GM13976 (cell line): ENCODE measurements around the gene SFXN5.

Experiments used
- DNase-seq: peaks from one replicate; pipeline ENCODE4 v3.0.0; 2012; ENCODE audit warnings: low spot score
- in situ Hi-C: fragments of 300-500 bp; cut with MboI; formaldehyde crosslinking; loops from one replicate; pipeline ENCODE4 v1.12.0; 2022; ENCODE audit warnings: low sequenced_read_pairs, mixed read lengths, inconsistent platforms; ENCODE audit not compliant: unreplicated experiment
- TF ChIP-seq, protein P1 (sequence below): IDR thresholded peaks from 2 replicates; pipeline ENCODE4 v1.5.1; 2012; ENCODE audit warnings: borderline replicate concordance, mild to moderate bottlenecking; ENCODE audit not compliant: insufficient read depth; ENCODE audit errors: extremely low read depth, missing control alignments, control extremely low read depth

SFXN5 gene

GRCh38 chr2:72933646-72934151 lies 137.8 kb downstream of the SFXN5 start:
- TF ChIP-seq, protein P1, sequence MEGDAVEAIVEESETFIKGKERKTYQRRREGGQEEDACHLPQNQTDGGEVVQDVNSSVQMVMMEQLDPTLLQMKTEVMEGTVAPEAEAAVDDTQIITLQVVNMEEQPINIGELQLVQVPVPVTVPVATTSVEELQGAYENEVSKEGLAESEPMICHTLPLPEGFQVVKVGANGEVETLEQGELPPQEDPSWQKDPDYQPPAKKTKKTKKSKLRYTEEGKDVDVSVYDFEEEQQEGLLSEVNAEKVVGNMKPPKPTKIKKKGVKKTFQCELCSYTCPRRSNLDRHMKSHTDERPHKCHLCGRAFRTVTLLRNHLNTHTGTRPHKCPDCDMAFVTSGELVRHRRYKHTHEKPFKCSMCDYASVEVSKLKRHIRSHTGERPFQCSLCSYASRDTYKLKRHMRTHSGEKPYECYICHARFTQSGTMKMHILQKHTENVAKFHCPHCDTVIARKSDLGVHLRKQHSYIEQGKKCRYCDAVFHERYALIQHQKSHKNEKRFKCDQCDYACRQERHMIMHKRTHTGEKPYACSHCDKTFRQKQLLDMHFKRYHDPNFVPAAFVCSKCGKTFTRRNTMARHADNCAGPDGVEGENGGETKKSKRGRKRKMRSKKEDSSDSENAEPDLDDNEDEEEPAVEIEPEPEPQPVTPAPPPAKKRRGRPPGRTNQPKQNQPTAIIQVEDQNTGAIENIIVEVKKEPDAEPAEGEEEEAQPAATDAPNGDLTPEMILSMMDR, result no peak
- in situ Hi-C loops, result no loop called here
- DNase-seq, result no peak

DNA sequence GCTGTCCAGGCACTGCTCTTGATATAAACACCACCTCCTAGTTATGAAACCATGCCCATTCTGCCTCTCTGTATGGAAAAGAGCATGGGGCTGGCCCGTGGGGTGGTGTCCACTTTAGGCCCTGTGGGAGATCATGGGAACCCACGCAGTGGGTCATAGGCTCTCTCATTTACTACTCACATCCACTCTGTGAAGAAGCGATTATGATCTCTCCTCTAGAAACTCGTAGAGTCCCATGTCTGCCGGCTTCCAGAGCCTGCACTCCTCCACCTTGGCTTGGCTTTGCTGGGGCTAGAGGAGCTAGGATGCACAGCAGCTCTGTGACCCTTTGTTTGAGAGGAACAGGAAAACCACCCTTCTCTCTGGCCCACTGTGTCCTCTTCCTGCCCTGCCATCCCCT lies 138.3 kb downstream of the SFXN5 start:
- in situ Hi-C loops, result no loop called here
- TF ChIP-seq, protein P1, result no peak
- DNase-seq, result no peak

GRCh38 chr2:72932805-72933204 lies 138.7 kb downstream of the SFXN5 start:
- in situ Hi-C loops, result no loop called here
- DNase-seq, result no peak
- TF ChIP-seq, protein P1, result no peak

DNA sequence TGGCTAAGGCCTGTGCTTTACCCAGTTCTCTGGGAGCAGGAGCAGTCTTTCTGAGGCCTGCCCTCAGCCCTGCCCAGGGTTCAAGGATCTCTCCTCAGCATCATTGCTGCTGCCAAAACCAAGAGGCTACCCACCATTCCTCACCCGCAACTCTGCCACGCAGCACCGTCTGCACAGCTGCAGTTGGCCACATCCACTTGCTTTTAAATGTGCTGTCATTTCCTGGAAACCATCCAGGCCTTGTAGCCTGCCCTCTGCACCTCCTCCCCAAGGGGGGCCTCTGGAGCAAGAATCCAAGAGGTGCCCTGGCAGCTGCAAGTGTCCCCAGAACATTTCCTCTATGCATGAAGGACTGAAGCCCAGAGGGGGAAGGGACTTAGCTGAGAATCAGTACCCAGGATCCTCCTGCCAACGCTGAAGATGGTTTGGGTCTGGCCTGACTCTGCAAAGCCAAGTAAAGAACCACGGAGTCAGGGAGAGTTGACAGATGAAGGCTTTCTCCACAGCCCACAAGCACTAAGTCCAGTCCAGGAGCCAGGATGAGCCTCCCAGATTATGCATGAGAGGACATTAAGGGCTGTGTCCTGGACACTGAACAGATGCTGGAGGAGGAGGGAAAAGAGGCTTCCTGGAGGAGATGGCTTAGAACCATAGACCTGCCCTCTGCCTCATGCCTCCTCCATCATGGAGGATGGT lies 139.3 kb downstream of the SFXN5 start:
- TF ChIP-seq, protein P1, result no peak
- no peak for DNase-seq
- in situ Hi-C loops, result no loop called here

- no peak for DNase-seq
- TF ChIP-seq, protein P1, result no peak
- in situ Hi-C loops, result no loop called here
Measured at GRCh38 chr2:72931280-72931910, 140.1 kb downstream of the SFXN5 start.

GRCh38 chr2:72929010-72929409 lies 142.5 kb downstream of the SFXN5 start:
- in situ Hi-C loops, result no loop called here
- TF ChIP-seq, protein P1, result no peak
- no peak for DNase-seq
